PFSK-1 (cell line): Measurements from ENCODE around the gene CTNNA3.

Experiments used
- REST ChIP-seq, 2 experiments: IDR thresholded peaks; 2 replicates each; pipeline versions ENCODE4 v1.6.1 to v1.8.0; 2011 to 2012; ENCODE audit warnings: low read depth in 2 of 2, low read length in 2 of 2, control low read depth in 1 of 2, inconsistent platforms in 1 of 2, mild to moderate bottlenecking in 1 of 2, moderate library complexity in 1 of 2; ENCODE audit not compliant: insufficient read depth in 1 of 2
- TAF1 ChIP-seq: IDR thresholded peaks from 2 replicates; pipeline ENCODE4 v1.6.1; 2012; ENCODE audit warnings: low read length, control low read depth, borderline replicate concordance; ENCODE audit not compliant: insufficient read depth

GRCh38 chr10:67667035-67667425 is 29.0 kb downstream of the CTNNA3 start:
- TF ChIP-seq REST (IDR thresholded peaks at IDR 0.05; ENCODE audit: insufficient read depth in 1 of 2, low read depth in 2 of 2, low read length in 2 of 2) (no peak), TAF1 (no peak)
